Osteocyte (in vitro differentiated cells): ENCODE measurements around the gene ZNF813. TPM values are rescaled to one million over a fixed set of nuclear protein-coding genes. Genes with fewer than 3 reads are reported as not detected.
"Not testable (repeated sequence)": the region's sequence is repeated elsewhere in the genome, so short reads cannot be mapped to it uniquely, and the experiment has no call there.

Experiments
- DNase-seq: peaks from one replicate; pipeline ENCODE4 v3.0.0; 2021; ENCODE audit warnings: mixed read lengths; ENCODE audit not compliant: unreplicated experiment; ENCODE audit errors: extremely low spot score
- H3K27ac Mint-ChIP-seq: one replicate; pipeline ENCODE4 v1.8.0; 2021; ENCODE audit warnings: mild to moderate bottlenecking, mixed read lengths; ENCODE audit not compliant: unreplicated experiment
- H3K27me3 Mint-ChIP-seq: one replicate; pipeline ENCODE4 v1.8.0; 2021; ENCODE audit warnings: mixed read lengths; ENCODE audit not compliant: unreplicated experiment
- H3K36me3 Mint-ChIP-seq: one replicate; pipeline ENCODE4 v1.8.0; 2021; ENCODE audit warnings: mixed read lengths; ENCODE audit not compliant: unreplicated experiment
- H3K4me1 Mint-ChIP-seq: one replicate; pipeline ENCODE4 v1.8.0; 2021; ENCODE audit warnings: mixed read lengths; ENCODE audit not compliant: unreplicated experiment
- H3K4me3 Mint-ChIP-seq: one replicate; pipeline ENCODE4 v1.8.0; 2021; ENCODE audit warnings: mild to moderate bottlenecking, moderate library complexity, mixed read lengths; ENCODE audit not compliant: unreplicated experiment
- H3K9me3 Mint-ChIP-seq: one replicate; pipeline ENCODE4 v1.8.0; 2021; ENCODE audit warnings: mixed read lengths; ENCODE audit not compliant: unreplicated experiment
- total RNA-seq: library from RNA; stranded (reverse); gene quantifications from 2 replicates; pipeline ENCODE4 v1.2.1, GENCODE V29; 2021
- TF ChIP-seq, protein P1 (sequence below): fragments of 200-600 bp; sonication (generic); IDR thresholded peaks from 2 replicates; pipeline ENCODE4 v1.5.0; 2021; ENCODE audit warnings: antibody characterized with exemption, mild to moderate bottlenecking, moderate library complexity

ZNF813 gene
- total RNA-seq, 1 donor from 2014 or later: 4.5 TPM

DNA sequence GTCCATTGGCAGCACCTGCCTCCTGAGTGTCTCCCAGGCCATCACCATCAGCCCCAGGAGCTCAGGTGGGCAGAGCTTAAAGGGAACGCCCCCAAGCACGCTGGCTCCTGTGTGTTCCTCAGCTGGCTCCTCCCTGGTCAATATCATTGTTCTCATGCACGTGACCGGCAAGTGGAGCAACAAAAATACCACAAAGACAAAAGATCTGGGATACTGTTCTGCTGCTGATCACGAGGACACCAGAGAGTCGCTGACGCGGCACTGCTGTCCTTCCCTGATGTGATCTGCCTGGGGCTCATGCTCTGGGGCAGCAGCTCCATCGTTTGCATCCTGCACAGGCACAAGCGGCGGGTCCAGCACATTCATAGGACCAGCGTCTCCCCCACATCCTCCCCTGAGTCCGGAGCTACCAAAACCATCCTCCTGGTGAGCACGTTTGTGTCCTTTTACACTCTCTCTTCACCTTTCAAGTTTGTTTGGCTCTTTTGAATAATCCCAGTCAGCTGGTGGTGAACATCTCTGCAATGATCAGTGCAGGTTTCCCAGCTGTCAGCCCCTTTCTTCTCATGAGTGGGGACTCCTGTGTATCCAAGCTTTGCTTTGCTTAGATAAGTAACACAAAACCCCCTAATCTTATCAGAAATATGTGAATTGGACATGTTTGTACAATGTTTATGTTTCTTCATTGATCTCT, 36.3 kb downstream of the ZNF813 start:
- not testable (repeated sequence) for H3K27ac Mint-ChIP-seq, H3K36me3 Mint-ChIP-seq, DNase-seq, H3K4me3 Mint-ChIP-seq, H3K4me1 Mint-ChIP-seq, H3K27me3 Mint-ChIP-seq
- H3K9me3 Mint-ChIP-seq: peaks cover 15% of the 10 kb centered on the region

DNA sequence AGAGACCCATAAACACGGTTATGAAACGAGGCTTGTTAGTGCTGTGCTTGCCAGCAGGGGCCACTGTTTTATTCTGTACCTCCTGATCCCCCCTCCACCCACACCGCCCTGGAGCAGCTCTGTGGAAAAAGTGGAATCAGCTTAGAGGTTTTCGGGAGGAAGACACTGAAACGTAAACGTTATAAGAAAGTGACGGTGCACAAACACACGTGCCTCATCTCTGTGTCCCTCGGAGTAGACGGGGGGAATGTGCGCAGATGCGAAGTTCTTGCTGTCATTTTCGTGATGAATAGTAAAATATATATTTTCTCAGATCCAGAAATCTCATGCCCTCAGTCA, 36.8 kb downstream of the ZNF813 start:
- DNase-seq, H3K36me3 Mint-ChIP-seq, H3K27ac Mint-ChIP-seq, H3K27me3 Mint-ChIP-seq, H3K4me1 Mint-ChIP-seq, H3K4me3 Mint-ChIP-seq: not testable (repeated sequence)
- H3K9me3 Mint-ChIP-seq: peaks cover 19% of the 10 kb centered on the region

DNA sequence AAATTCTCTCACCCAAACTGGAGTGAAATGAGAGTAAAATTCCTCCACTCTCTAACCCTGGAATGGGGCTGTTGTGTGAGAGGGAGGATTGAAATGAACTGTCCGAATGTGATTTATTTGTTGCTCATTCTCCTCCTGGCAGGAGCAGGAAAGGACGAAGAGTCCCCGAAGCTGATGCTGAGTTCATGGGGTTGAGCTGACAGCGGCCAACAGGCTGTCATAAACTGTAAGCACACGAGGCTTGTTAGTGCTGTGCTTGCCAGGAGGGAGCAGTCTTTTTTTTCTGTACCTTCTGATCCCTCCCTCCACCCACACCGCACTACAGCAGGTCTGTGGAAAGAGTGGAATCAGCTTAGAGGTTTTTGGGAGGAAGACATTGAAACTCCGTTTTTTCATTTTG, 37.4 kb downstream of the ZNF813 start:
- Mint-ChIP-seq H3K4me3 (no peak overlapping the region), H3K27ac (no peak overlapping the region), H3K4me1 (no peaks in the 10 kb centered on the region), H3K9me3 (peaks cover 22% of the 10 kb centered on the region), H3K27me3 (no peaks in the 10 kb centered on the region), H3K36me3 (no peaks in the 10 kb centered on the region)
- DNase-seq: no peak
- TF ChIP-seq, protein P1, sequence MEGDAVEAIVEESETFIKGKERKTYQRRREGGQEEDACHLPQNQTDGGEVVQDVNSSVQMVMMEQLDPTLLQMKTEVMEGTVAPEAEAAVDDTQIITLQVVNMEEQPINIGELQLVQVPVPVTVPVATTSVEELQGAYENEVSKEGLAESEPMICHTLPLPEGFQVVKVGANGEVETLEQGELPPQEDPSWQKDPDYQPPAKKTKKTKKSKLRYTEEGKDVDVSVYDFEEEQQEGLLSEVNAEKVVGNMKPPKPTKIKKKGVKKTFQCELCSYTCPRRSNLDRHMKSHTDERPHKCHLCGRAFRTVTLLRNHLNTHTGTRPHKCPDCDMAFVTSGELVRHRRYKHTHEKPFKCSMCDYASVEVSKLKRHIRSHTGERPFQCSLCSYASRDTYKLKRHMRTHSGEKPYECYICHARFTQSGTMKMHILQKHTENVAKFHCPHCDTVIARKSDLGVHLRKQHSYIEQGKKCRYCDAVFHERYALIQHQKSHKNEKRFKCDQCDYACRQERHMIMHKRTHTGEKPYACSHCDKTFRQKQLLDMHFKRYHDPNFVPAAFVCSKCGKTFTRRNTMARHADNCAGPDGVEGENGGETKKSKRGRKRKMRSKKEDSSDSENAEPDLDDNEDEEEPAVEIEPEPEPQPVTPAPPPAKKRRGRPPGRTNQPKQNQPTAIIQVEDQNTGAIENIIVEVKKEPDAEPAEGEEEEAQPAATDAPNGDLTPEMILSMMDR: no peak

DNA sequence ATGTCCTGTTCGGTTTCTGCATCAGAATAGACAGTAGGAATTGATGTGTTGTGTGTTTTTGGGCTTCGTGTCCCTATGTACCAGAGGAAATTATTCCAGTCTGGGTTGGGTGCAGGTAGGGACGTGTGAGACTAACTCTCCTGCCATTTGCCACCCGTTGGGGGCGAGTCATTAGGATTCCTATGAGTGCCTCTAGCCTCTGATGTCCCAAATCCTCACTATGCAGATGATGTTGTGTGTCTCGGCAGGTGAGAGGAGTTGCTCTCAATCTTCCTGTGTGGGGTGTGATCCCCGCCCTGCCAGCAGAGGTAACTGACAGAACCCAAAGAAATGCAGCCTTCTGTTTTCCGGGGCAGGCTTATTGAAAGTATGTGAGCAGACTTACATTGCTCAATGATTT, 39.2 kb downstream of the ZNF813 start:
- H3K27ac Mint-ChIP-seq: no peak overlapping the region
- H3K27me3 Mint-ChIP-seq: no peaks in the 10 kb centered on the region
- no peak overlapping the region for H3K4me3 Mint-ChIP-seq
- DNase-seq: no peak
- no peaks in the 10 kb centered on the region for H3K4me1 Mint-ChIP-seq
- peaks cover 15% of the 10 kb centered on the region for H3K9me3 Mint-ChIP-seq
- TF ChIP-seq, protein P1: no peak
- no peaks in the 10 kb centered on the region for H3K36me3 Mint-ChIP-seq

DNA sequence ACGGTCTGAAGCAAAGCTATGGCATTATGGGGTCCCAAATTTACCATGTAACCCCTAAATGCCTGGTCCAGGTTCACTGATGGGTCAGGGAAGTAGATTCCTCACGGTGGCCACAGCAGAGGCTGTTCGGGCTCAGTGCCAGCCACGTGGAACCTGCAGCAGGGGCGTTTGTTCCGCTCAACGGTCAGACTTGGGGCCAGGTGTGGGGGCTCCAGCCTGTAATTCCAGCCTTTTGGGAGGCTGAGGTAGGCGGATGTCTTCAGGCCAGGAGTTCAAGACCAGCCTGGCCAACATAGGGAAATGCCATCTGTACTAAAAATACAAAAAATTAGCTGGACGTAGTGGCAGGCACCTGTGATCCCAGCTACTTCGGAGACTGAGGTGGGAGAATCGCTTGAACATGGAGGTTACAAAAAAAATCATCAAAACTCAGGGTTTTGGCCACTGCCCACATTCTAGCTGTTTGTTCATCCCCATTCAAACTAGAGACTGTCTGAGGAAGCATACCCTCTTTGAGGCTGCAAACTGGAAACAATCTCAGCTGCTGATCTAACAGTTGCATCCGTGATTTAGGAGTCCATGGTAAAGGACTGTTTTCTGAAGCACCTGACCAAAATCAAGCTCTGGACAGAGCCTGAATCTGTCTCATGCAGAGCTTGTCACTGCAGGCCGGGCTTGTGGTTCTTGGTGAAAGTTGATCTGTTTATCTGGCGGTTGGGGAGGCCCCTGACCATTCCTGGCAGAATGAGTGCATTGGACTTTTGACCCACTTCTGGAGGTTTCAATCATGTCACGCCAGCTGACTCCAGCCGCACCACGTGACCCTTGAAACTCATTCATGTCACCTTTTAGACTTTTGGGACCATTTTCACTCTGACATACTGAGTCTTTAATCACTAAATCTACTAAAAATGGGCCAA, 40.2 kb downstream of the ZNF813 start:
- Mint-ChIP-seq H3K4me3 (no peak overlapping the region), H3K9me3 (peaks cover 15% of the 10 kb centered on the region), H3K4me1 (no peaks in the 10 kb centered on the region), H3K27ac (no peak overlapping the region), H3K27me3 (no peaks in the 10 kb centered on the region), H3K36me3 (no peaks in the 10 kb centered on the region)
- TF ChIP-seq, protein P1: no peak
- DNase-seq: no peak

DNA sequence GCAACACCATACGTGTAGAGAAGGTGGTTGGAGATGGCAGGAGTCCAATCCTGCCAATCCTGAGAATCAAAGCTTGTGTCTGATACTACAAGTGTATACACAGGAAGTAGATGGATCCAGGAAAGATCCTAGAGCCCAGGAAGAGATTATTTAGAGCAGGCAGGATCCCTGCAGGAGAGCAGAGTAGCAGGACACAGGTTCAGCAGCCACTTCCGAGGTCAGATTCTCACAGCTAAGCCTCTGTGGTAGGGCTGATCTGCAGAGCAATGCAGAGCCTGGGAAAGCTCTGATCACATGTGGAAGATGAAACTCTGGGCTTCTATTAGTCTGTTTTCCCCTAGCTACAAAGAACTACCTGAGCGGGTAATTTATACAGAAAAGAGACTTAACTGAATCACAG, 41.9 kb downstream of the ZNF813 start:
- no peak overlapping the region for H3K27ac Mint-ChIP-seq
- H3K36me3 Mint-ChIP-seq: no peaks in the 10 kb centered on the region
- H3K4me1 Mint-ChIP-seq: no peaks in the 10 kb centered on the region
- H3K4me3 Mint-ChIP-seq: no peak overlapping the region
- TF ChIP-seq, protein P1: no peak
- H3K27me3 Mint-ChIP-seq: no peaks in the 10 kb centered on the region
- H3K9me3 Mint-ChIP-seq: peaks cover 14% of the 10 kb centered on the region
- no peak for DNase-seq
